Endothelial cell of umbilical vein (primary cell): ENCODE results near the gene EML1. TPM values are rescaled to one million over a fixed set of nuclear protein-coding genes. Genes with fewer than 3 reads are reported as not detected.

Experiments
- BruUV-seq: library from RNA; stranded (reverse); fragments of 400-500 nt; replicated peaks from 2 replicates; lab custom pipeline; 2021; lab: Mats Ljungman, UMichigan
- CTCF ChIA-PET: fragments of 300-600, 350-600 bp; sonication (Branson Sonifier 250); formaldehyde crosslinking; loops from one replicate; lab custom pipeline; 2021; ENCODE audit warnings: antibody characterized with exemption, inconsistent platforms; lab: Charles Lee
- POLR2A ChIA-PET: fragments of 300-600, 350-600 bp; sonication (Branson Sonifier 250); formaldehyde crosslinking; loops from one replicate; lab custom pipeline; 2021; ENCODE audit warnings: antibody characterized with exemption, inconsistent platforms; lab: Charles Lee
- DNase-seq: peaks from one replicate; pipeline ENCODE4 v3.0.0-alpha.2; 2011; ENCODE audit warnings: low read depth, low spot score
- FAIRE-seq: peaks from 2 replicates; lab custom pipeline; 2011; peaks lifted over from hg19 to GRCh38; lab: Jason Lieb, UNC
- H2AFZ ChIP-seq: 2 replicates; pipeline ENCODE4 v1.6.0; 2012; ENCODE audit warnings: low read depth, low read length, control low read depth, inconsistent platforms
- H3K27ac ChIP-seq: 2 replicates; pipeline ENCODE4 v1.5.1; 2011; ENCODE audit warnings: low read depth, mild to moderate bottlenecking, control low read depth, low read length, moderate library complexity; ENCODE audit not compliant: insufficient read depth
- H3K27me3 ChIP-seq, 2 experiments: 2 replicates each; pipeline versions ENCODE4 v1.6.0 to v1.6.1; 2011; ENCODE audit warnings: low read length in 2 of 2, mixed read lengths in 1 of 2; ENCODE audit not compliant: control insufficient read depth in 2 of 2, insufficient read depth in 2 of 2
- H3K36me3 ChIP-seq, 2 experiments: 2 replicates in 1 of 2; 3 replicates in 1 of 2; pipeline ENCODE4 v1.5.1; 2011; ENCODE audit warnings: low read length in 2 of 2, mild to moderate bottlenecking in 1 of 2, moderate library complexity in 1 of 2; ENCODE audit not compliant: control insufficient read depth in 2 of 2, insufficient read depth in 2 of 2; ENCODE audit errors: extremely low read depth in 1 of 2
- H3K4me1 ChIP-seq: 3 replicates; pipeline ENCODE4 v1.5.1; 2011; ENCODE audit warnings: mild to moderate bottlenecking, low read length; ENCODE audit not compliant: control insufficient read depth, insufficient read depth; ENCODE audit errors: extremely low read depth
- H3K4me2 ChIP-seq: 2 replicates; pipeline ENCODE4 v1.6.1; 2011; ENCODE audit warnings: low read length, control low read depth, mixed read lengths; ENCODE audit not compliant: insufficient read depth
- H3K4me3 ChIP-seq, 3 experiments: fragments of 200-600 bp in 1 of 3; sonication (generic), shearing (Covaris generic) in 1 of 3; replicated peaks in 1 of 3; 2 replicates each; pipeline ENCODE4 v1.5.1; 2011 to 2016; ENCODE audit warnings: control low read depth in 3 of 3, low read length in 3 of 3, mild to moderate bottlenecking in 2 of 3, inconsistent platforms in 1 of 3, low read depth in 1 of 3, moderate library complexity in 1 of 3; ENCODE audit not compliant: insufficient read depth in 1 of 3
- H3K79me2 ChIP-seq: 2 replicates; pipeline ENCODE4 v1.6.0; 2012; ENCODE audit warnings: low read length, inconsistent platforms; ENCODE audit not compliant: control insufficient read depth, insufficient read depth
- H3K9ac ChIP-seq: replicated peaks from 2 replicates; pipeline ENCODE3; 2011; ENCODE audit warnings: low read length, control low read depth; ENCODE audit not compliant: insufficient read depth; ENCODE audit errors: extremely low read depth
- H3K9me1 ChIP-seq: replicated peaks from 3 replicates; pipeline ENCODE4 v1.6.0; 2011; ENCODE audit warnings: mild to moderate bottlenecking, low read length; ENCODE audit not compliant: control insufficient read depth, insufficient read depth; ENCODE audit errors: extremely low read depth
- H3K9me3 ChIP-seq: replicated peaks from 2 replicates; pipeline ENCODE4 v1.5.1; 2012; ENCODE audit warnings: low read length, inconsistent platforms; ENCODE audit not compliant: control insufficient read depth, insufficient read depth
- H4K20me1 ChIP-seq: replicated peaks from 2 replicates; pipeline ENCODE3; 2011; ENCODE audit warnings: mild to moderate bottlenecking, low read length; ENCODE audit not compliant: control insufficient read depth, insufficient read depth; ENCODE audit errors: extremely low read depth
- CTCF ChIP-seq, 2 donors: IDR thresholded peaks; 1 replicate in 1 of 2; 2 replicates in 1 of 2; pipeline ENCODE4 v1.5.1; 2011; ENCODE audit warnings: low read length in 2 of 2, mild to moderate bottlenecking in 2 of 2, moderate library complexity in 2 of 2, control low read depth in 1 of 2, inconsistent platforms in 1 of 2, low read depth in 1 of 2; ENCODE audit not compliant: insufficient read depth in 1 of 2; ENCODE audit errors: extremely low read depth in 1 of 2
- EZH2 ChIP-seq: IDR thresholded peaks from 2 replicates; pipeline ENCODE4 v1.6.1; 2012; ENCODE audit warnings: borderline replicate concordance, low read depth, mild to moderate bottlenecking, moderate library complexity, low read length, inconsistent platforms; ENCODE audit not compliant: severe bottlenecking
- FOS ChIP-seq: IDR thresholded peaks from 2 replicates; pipeline ENCODE4 v1.6.1; 2011; ENCODE audit warnings: mild to moderate bottlenecking, low read length, moderate library complexity, borderline replicate concordance; ENCODE audit not compliant: insufficient read depth
- GATA2 ChIP-seq: IDR thresholded peaks from 2 replicates; pipeline ENCODE4 v1.7.0; 2011; ENCODE audit warnings: low read depth, mild to moderate bottlenecking, moderate library complexity, mixed read lengths, low read length; ENCODE audit not compliant: insufficient read length, insufficient read depth
- JUN ChIP-seq: IDR thresholded peaks from 2 replicates; pipeline ENCODE4 v1.6.1; 2011; ENCODE audit warnings: borderline replicate concordance, low read depth; ENCODE audit not compliant: insufficient read length, insufficient read depth
- MAX ChIP-seq: IDR thresholded peaks from 2 replicates; pipeline ENCODE4 v1.6.1; 2011; ENCODE audit not compliant: insufficient read depth, insufficient read length
- MYC ChIP-seq: IDR thresholded peaks from one replicate; pipeline ENCODE4 v1.6.1; 2011; ENCODE audit warnings: mild to moderate bottlenecking, low read depth, low read length
- POLR2A ChIP-seq: IDR thresholded peaks from 2 replicates; pipeline ENCODE4 v1.6.1; 2012; ENCODE audit warnings: low read depth, mild to moderate bottlenecking, control low read depth, low read length
- POLR2AphosphoS5 ChIP-seq: IDR thresholded peaks from 2 replicates; pipeline ENCODE4 v1.6.1; 2012; ENCODE audit warnings: low read depth, mild to moderate bottlenecking, control low read depth, low read length, moderate library complexity; ENCODE audit not compliant: insufficient read depth
- dilution Hi-C: fragments of 300-500 bp; cut with MboI; formaldehyde crosslinking; loops from one replicate; pipeline ENCODE4 v1.15.0; 2019; ENCODE audit warnings: low sequenced_read_pairs; ENCODE audit not compliant: extremely low pct_ligation_motif_present
- intact Hi-C: fragments of 100-400 bp; cut with micrococcal nuclease; formaldehyde crosslinking; loops from one replicate; pipeline ENCODE4 v1.10.0; 2022
- polyA plus RNA-seq, 4 experiments: library from polyadenylated mRNA; depleted of rRNA in 3 of 4; stranded (reverse) in 3 of 4; unstranded in 1 of 4; fragments of >200 nt; gene quantifications; 2 replicates each; pipeline versions ENCODE4 v1.2.1 to v1.2.3, GENCODE V29; 2011 to 2012; ENCODE audit warnings: missing spikeins in 1 of 4
- total RNA-seq: library from RNA; stranded (reverse); gene quantifications from 2 replicates; pipeline ENCODE4 v1.2.3, GENCODE V29; 2021

EML1 gene
- total and polyA plus RNA-seq, 2 donors (not counting 3 experiments of a cell fraction or from before 2014, with no cell fraction given), result 22.9 to 33.0 TPM

- Histone ChIP-seq H3K9me3 (no peaks in the 10 kb centered on the region), H3K4me1 (no peaks in the 10 kb centered on the region), H3K4me2 (no peak overlapping the region), H3K27ac (no peak overlapping the region), H3K79me2 (no peaks in the 10 kb centered on the region), H2AFZ (no peak overlapping the region), H4K20me1 (no peaks in the 10 kb centered on the region), H3K4me3 (no peak overlapping the region), H3K36me3 (peaks cover 0 to 8% of the 10 kb centered on the region in 2 experiments), H3K9me1 (no peaks in the 10 kb centered on the region), H3K9ac (no peak overlapping the region), H3K27me3 (no peaks in the 10 kb centered on the region)
- no peak for TF ChIP-seq FOS
- TF ChIP-seq MAX, result no peak
- TF ChIP-seq JUN, result no peak
- no peak for TF ChIP-seq CTCF (IDR thresholded peaks at IDR 0.05; ENCODE audit: extremely low read depth in 1 of 2, insufficient read depth in 1 of 2, low read depth in 1 of 2, low read length in 2 of 2)
- TF ChIP-seq EZH2, result no peak
- no peak for TF ChIP-seq POLR2AphosphoS5
- no peak for TF ChIP-seq MYC
- TF ChIP-seq POLR2A, result no peak
- no peak for TF ChIP-seq GATA2
- no TSS peak for BruUV-seq
- ChIA-PET CTCF (no interaction called here), POLR2A (no interaction called here)
- DNase-seq (no peak), FAIRE-seq (no peak)
- intact Hi-C loops, result no loop called here
- dilution Hi-C loops, result no loop called here
Measured at GRCh38 chr14:99939421-99939820, 146.2 kb downstream of the EML1 start.
